GM19099 (cell line): ENCODE results near the gene TEX261.

ENCODE experiments used
- POLR2A ChIP-seq: IDR thresholded peaks from 3 replicates; pipeline ENCODE4 v1.6.1; 2011; ENCODE audit warnings: low read depth; ENCODE audit not compliant: insufficient read length; ENCODE audit errors: extremely low read depth

The TEX261 gene

DNA sequence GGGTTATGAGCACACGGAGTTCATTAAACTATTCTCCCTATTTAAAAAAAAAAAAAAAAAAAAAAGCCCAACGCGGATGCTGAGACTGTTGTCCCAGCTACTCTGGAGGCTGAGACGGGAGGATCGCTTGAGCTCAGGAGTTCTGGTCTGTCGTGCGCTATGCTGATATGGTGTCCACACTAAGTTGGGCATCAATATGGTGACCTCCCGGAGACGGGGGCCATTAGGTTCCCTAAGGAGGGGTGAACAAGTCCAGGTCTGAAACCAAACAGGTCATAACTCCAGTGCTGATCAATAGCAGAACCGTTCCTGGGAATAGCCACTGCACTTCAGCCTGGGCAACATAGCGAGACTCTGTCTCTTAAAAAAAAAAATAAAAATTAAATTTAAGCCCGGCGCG, 29.2 kb downstream of the TEX261 start:
- no peak for TF ChIP-seq POLR2A

DNA sequence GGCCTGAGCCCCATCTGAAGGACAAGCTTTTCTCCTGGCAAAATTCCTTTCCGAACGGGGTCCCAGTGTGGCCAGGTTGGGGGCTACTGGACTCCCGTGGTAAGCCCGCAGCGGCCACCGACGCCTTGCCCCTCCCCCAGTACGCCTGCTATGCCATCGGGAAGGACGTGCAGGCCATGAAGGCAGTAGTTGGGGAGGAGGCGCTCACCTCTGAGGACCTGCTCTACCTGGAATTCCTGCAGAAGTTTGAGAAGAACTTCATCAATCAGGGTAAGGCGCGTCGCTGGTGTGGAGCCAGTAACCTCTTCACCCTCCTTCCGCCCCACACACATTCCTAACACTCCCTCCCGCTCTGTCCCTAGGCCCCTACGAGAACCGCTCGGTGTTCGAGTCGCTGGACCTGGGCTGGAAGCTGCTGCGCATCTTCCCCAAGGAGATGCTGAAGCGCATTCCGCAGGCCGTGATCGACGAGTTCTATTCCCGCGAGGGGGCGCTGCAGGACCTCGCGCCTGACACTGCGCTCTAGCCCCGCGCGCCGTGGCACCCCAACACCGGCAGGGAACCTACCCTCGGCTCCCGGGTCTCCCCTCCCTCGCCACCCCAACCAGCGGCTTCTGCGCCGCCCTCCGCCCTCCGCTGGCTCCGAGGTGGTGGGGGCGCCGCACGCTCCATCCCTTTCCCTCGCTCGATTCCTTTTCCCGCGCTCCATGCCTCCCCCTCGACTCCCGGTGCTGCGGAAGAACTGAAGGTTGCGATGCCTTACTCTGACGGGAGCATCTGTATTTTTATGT, 29.9 kb downstream of the TEX261 start:
- no peak for TF ChIP-seq POLR2A

DNA sequence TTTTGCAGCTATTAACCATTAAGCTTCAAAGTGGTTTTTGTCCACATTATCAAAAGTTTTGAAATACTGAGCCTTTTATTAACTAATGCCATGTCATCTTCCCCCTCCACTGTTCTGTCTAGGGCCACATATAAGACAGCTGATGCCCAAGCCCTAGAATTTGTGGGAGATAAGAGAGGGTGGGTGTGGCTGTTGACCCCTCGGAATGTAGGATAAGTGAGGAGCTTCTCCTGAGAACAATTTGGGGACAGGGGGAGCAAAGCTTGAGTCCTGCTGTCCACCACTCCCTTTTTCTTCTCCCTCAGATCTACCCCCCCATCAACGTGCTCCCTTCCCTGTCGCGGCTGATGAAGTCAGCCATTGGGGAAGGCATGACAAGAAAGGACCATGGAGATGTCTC, 30.5 kb downstream of the TEX261 start:
- no peak for TF ChIP-seq POLR2A

DNA sequence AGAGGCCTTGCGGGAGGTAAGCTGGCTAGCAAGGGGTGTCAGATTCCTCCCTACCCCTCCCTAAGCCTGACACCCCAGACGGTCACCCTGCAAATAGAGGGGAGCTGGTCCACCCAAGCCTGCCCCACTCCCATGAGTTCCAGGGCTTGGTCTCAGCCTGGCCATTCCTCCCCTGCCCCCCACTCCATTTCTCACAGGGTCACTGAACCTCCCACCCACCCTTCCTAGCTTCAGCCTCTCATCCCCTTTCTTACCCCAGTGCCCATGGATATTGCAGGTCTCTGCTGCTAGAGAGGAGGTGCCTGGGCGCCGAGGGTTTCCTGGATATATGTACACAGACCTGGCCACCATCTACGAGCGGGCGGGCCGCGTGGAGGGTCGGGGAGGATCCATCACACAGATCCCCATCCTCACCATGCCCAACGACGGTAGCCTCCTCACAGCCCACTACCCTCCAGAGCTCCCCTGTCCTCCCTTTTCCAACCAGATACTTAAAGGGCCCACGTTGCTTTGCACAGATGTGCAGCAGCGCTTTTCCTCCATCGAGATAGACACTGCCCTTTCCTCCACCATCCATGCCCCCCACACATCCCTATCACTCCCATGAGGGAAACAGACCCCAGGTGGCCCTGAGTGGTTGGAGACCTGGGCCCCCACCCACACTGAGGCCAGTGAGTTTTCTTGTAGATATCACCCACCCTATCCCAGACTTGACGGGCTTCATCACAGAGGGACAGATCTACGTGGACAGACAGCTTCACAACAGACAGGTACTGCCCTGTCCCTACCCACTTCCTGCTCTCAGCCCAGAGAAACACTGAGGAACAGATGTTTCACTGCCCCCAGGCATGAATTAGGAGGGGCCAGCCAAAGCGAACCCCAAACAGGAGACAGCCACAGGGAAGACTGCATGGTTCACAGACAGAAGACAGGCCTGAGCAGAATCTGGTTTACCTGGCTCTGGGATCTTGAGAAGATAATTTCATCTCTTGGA, 31.5 kb downstream of the TEX261 start:
- no peak for TF ChIP-seq POLR2A

DNA sequence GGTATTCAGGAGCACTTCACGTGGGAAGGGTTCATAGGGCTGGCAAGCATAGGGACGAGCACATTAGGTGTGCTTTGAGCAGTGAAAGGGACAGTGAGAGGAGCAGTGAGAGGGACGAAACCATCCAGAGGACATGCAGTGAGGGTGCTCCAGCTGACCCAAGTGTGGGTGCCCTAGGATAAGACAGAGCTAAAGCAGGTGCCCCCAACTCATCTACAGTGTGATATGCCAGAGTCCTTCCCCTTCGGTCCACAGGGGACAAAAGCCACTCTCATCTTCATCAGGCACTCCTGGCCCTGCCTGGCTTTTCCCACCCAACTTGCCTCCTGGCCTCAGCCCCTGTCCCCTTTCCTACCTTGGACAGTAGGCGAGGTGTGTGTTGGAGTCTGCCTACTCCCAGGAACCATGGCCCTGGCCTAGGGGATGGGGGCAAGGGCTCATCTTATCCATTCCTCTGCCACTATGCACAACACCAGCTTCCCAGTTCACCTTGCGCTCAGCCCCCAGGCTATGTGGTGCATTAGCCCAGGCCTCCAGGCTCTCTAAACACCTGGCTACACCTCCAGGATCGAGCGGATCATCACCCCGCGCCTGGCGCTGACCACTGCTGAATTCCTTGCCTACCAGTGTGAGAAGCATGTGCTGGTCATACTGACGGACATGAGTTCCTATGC, 32.3 kb downstream of the TEX261 start:
- TF ChIP-seq POLR2A = no peak

DNA sequence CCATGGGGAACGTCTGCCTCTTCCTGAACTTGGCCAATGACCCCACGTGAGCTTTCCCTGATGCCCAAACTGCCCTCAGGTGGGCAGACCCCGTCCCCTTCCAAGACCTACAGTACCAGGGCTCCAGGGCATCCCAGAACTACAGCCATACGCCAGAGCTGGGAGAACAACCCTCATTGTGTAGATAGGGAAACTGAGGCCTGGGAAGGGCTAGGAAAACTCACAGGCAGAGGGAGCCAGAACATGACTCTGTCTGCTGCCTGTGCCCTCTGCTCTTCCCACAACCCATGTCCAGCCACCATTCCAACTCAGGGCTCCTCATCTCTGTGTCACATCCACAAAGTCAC, 33.1 kb downstream of the TEX261 start:
- TF ChIP-seq POLR2A = no peak

DNA sequence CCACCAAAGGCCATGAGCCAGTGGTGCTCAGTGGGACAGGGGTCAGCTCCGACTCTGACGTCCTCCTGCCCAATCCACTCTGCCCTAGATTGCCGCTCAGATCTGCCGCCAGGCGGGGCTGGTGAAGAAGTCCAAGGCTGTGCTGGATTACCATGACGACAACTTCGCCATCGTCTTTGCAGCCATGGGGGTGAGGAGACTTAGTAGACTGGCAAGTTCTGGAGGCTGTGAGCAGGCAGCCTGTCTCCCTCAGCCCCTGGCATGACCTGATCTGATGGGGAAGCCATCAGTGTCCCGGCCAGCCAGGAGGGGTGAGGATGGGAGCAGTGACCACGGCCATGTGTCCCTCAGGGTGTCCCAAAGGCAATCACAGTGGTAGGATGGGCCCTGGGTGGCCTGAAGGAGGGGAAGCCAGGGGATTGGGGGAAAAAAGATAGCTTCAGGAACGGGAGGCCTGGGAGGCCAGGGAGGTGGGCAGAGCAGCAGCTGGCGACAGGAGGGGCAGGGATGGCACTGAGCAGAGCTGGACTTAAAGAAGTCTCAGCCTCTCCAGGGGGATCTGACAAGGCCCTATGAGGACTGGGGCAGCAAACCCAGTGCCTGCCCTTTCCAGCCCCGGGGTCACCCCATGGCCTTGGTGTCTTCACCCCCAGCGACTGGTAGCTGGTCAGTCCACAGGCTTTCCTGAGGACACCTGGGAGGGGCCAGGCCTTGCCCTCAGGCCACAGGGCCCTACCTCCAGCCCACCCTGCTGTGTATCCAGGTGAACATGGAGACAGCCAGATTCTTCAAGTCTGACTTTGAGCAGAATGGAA, 33.6 kb downstream of the TEX261 start:
- TF ChIP-seq POLR2A = no peak

DNA sequence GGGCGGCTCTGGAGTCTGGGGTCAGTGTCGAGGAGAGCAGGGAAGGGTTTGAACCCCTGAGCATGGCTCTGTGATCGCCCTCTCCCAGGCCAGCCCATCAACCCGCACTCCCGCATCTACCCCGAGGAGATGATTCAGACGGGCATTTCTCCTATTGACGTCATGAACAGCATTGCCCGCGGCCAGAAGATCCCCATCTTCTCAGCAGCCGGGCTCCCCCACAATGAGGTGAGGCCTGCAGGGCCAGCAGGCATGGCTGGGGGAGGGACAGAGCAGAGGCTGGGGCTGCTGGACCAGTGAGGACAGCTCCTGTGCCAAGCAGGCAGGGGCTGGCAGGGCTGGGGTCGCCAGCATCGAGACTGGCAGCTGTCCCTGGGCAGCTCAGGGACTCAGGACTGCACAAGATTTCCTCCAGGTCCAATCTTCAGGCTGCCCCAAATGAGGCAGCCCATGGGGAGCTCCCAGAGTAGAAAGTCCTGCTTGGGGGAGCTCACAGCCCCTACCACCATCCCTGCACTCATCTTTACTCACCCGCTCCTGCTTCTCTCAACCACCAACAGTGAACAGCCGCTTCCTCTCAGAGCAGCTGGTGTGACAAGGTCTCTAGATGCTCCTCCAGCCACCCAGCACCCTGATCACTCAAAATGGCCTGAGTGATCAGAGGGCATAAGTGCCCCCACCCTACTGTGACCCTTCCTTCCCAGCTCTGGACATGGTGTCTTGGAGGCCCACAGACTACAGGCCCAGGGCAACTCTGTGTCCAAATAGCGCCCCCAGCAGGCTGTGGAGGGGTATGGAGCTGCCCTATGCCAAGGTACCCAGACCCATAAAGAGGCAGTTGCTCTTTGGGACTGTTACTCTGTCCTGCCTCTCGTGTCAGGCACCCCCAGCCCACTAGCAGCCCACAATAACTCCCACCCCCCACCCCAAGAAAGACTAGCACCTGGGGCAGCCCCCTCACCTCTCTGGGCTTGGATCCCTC, 34.5 kb downstream of the TEX261 start:
- TF ChIP-seq POLR2A = no peak

DNA sequence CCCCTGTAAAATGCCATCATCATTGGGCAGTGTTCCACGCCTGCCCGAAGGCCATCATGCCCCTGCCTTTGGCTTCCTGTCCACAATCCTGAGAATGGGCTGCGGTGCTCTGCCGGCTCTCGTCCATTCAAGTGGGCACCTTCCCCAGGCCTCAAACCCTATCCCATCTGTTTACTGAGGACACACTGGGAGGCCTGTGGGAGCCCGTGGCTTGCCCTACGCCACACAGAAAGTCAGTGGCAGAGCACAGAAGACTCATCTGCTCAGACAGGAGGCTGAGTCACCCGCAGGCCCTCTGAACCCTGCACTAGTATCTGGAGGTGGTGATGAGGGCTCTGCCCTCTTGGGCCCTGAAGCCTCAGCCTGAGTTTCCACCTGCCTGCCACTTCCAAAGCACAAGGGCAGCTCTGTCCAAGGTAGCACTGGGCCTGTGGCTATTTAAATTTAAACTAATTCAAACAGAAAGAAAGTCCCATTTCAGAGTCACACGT, 35.4 kb downstream of the TEX261 start:
- no peak for TF ChIP-seq POLR2A

DNA sequence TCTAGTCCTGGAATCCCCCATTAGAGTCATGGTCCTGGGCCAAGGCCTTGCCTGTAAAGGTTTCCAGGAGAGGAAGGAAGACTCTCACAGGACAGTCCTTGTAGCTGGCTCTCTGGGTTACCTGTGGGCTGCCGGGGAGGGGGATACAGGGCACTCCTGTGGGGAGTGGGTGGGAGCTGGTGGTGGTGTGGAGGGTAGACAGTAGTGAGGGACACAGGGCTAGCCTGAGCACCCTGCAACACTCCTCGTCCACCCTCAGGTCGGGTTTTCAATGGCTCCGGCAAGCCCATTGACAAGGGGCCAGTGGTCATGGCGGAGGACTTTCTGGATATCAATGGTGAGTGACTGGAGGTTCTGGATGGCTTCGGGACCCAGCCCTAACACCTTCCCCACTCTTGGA, 35.9 kb downstream of the TEX261 start:
- TF ChIP-seq POLR2A = no peak

DNA sequence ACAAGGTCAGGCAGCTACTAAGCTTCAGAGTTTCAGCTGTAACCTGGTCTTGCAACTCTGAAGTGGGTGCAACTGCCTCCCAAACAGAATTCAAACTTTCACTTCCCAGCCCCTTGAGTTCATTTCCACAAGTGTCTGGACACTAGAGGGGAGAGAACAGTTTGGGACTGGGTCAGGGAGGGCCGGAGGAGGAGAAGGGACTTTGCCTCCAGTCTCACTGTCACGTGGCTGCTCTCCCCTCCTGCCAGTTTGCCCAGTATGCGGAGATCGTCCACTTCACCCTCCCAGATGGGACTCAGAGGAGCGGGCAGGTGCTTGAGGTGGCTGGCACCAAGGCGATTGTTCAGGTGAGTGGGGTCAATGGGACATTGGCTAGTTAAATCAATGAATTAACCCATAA, 36.9 kb downstream of the TEX261 start:
- no peak for TF ChIP-seq POLR2A

DNA sequence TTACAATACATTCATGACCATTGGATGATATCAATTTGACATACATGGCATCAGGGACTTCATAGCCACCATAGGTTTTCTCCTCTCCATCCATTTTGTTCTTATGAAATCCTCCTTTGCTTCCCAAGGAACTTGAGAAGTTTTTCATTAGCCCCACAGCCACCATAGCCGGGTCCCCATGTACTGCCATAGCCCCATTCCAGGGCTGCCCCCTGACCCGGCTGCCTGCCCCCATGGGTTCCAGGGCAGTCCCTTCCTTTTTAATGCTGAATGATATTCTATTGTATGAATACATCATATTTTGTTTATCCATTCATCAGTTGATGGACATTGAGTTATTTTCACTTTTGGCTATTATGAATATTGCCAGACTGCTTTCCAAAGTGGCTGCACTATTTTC, 38.5 kb downstream of the TEX261 start:
- TF ChIP-seq POLR2A = no peak

DNA sequence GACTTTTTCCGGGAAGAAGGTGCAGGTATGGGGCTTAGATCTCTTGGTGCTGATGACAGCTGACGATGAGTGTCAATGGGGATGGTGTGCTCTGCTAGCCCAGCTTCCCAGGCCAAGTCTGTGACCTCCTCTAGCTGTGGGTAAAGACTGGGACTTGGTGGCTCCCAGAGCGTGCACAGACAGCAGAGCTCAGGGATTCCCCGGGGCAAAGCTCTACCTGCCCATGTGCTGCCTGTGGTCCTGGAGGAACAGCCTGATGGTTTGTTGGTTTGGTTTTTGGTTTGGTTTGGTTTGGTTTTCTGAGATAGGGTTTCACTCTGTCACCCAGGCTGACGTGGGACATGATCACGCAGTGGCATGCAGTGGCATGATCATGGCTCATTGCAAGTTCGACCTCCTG, 39.8 kb downstream of the TEX261 start:
- TF ChIP-seq POLR2A = no peak

DNA sequence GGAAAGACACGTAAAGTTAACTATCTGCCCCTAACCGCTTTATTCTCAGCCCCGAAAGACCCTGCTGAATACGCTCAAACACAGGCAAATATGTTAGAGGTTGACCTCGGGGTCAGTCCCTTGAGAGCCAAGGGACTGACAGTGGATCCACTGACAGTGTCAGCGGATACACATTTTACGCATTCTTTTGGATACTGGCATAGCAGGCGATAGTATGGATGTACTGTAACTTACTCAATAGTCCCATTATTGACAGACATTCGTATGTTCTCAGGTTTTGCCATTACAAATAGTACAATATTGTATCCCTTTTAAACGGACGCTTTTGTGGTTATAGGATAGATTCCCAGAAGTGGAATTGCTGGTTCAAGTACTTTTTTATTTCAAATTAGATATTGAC, 45.6 kb downstream of the TEX261 start:
- TF ChIP-seq POLR2A = no peak
